Natural killer cell (primary cell): ENCODE results near the gene HCFC1. TPM values are rescaled to one million over a fixed set of nuclear protein-coding genes. Genes with fewer than 3 reads are reported as not detected.

Experiments
- ATAC-seq, 3 donors: fragments of 150-1000 bp in 2 of 3; fragments of 200-7000 bp in 1 of 3; cut with Tn5 transposase; 1 replicate in 1 of 3; 2 replicates in 2 of 3; pipeline ENCODE4 v1.10.0; 2021; ENCODE audit warnings: mild to moderate bottlenecking in 2 of 3, moderate library complexity in 2 of 3
- DNase-seq, 2 donors: peaks; one replicate each; pipeline versions ENCODE4 v3.0.0 to v3.0.0-alpha.2; 2013 to 2021; ENCODE audit warnings: mixed read lengths in 1 of 2
- H3K27ac ChIP-seq: one replicate; pipeline ENCODE4 v1.5.1; 2013; ENCODE audit warnings: mild to moderate bottlenecking, low read length
- H3K27me3 ChIP-seq: one replicate; pipeline ENCODE4 v1.6.1; 2013; ENCODE audit warnings: low read length; ENCODE audit not compliant: control insufficient read depth, insufficient read depth
- H3K36me3 ChIP-seq: one replicate; pipeline ENCODE4 v1.6.1; 2013; ENCODE audit warnings: low read length; ENCODE audit not compliant: control insufficient read depth, insufficient read depth
- H3K4me1 ChIP-seq: one replicate; pipeline ENCODE4 v1.6.1; 2013; ENCODE audit warnings: low read length; ENCODE audit not compliant: control insufficient read depth, insufficient read depth
- H3K4me3 ChIP-seq: one replicate; pipeline ENCODE4 v1.5.1; 2013; ENCODE audit warnings: low read length
- H3K9me3 ChIP-seq: one replicate; pipeline ENCODE4 v1.6.1; 2013; ENCODE audit warnings: low read length; ENCODE audit not compliant: control insufficient read depth, insufficient read depth
- H3K27ac Mint-ChIP-seq, 2 donors: one replicate each; pipeline ENCODE4 v1.8.0; 2022; ENCODE audit warnings: mild to moderate bottlenecking in 2 of 2, mixed read lengths in 2 of 2, moderate library complexity in 1 of 2
- H3K27me3 Mint-ChIP-seq, 2 donors: one replicate each; pipeline ENCODE4 v1.8.0; 2022; ENCODE audit warnings: low read depth in 2 of 2, mixed read lengths in 2 of 2
- H3K36me3 Mint-ChIP-seq: one replicate; pipeline ENCODE4 v1.8.0; 2022; ENCODE audit warnings: mixed read lengths
- H3K4me1 Mint-ChIP-seq, 2 donors: one replicate each; pipeline ENCODE4 v1.8.0; 2022; ENCODE audit warnings: mixed read lengths in 2 of 2
- H3K4me3 Mint-ChIP-seq: one replicate; pipeline ENCODE4 v1.8.0; 2022; ENCODE audit warnings: mild to moderate bottlenecking, moderate library complexity, mixed read lengths
- H3K9me3 Mint-ChIP-seq, 2 donors: one replicate each; pipeline ENCODE4 v1.8.0; 2022; ENCODE audit warnings: mixed read lengths in 2 of 2
- CTCF ChIP-seq: fragments of 200-600 bp; IDR thresholded peaks from one replicate; pipeline ENCODE4 v1.8.0; 2022; ENCODE audit warnings: antibody characterized with exemption
- WGBS: methylation state at CpG from one replicate; pipeline ENCODE4 v1.1.7; 2013; ENCODE audit warnings: missing lambda C conversion rate; ENCODE audit not compliant: insufficient coverage; 5-methylcytosine and 5-hydroxymethylcytosine counted together
- intact Hi-C: fragments of 100-400 bp; cut with micrococcal nuclease; formaldehyde crosslinking; loops from one replicate; pipeline ENCODE4 v1.14.2; 2022
- total RNA-seq, 4 donors: library from RNA; stranded (reverse); fragments of 120-200 nt in 1 of 4; gene quantifications; one replicate each; pipeline versions ENCODE4 v1.2.3 to v1.2.4, GENCODE V29; 2013 to 2022

The HCFC1 gene
- total RNA-seq, 3 donors from 2014 or later (not counting 1 experiment from before 2014, with no cell fraction given) = 65.2 to 76.7 (median 67.5) TPM

- Mint-ChIP-seq H3K4me3 (no peak overlapping the region), H3K36me3 (no peaks in the 10 kb centered on the region)
- TF ChIP-seq CTCF = no peak
Measured at GRCh38 chrX:153958605-153959004, 13.0 kb downstream of the HCFC1 start.

GRCh38 chrX:153957224-153957623 lies 14.4 kb downstream of the HCFC1 start:
- no peaks in the 10 kb centered on the region for H3K36me3 Mint-ChIP-seq
- intact Hi-C loops = no loop called here
- Histone ChIP-seq H3K9me3 (no peaks in the 10 kb centered on the region), H3K27me3 (no peaks in the 10 kb centered on the region), H3K4me3 (no peak overlapping the region), H3K36me3 (peaks cover 89% of the 10 kb centered on the region), H3K27ac (no peak overlapping the region), H3K4me1 (peaks cover 10% of the 10 kb centered on the region)
- no peaks in the 10 kb centered on the region for H3K4me1 Mint-ChIP-seq
- ATAC-seq (no peak), DNase-seq (no peak)
- WGBS = 89% methylated on average over 17 of the region's 17 CpGs
- TF ChIP-seq CTCF = no peak
- no peak overlapping the region for H3K4me3 Mint-ChIP-seq
- H3K27me3 Mint-ChIP-seq = no peaks in the 10 kb centered on the region
- H3K9me3 Mint-ChIP-seq = no peaks in the 10 kb centered on the region
- H3K27ac Mint-ChIP-seq = no peak overlapping the region

More at GRCh38 chrX:153958605-153959004, 13.0 kb downstream of the HCFC1 start:
- H3K27me3 ChIP-seq = no peaks in the 10 kb centered on the region
- intact Hi-C loops = no loop called here
- H3K36me3 ChIP-seq = peaks cover 90% of the 10 kb centered on the region
- no peaks in the 10 kb centered on the region for H3K9me3 Mint-ChIP-seq
- no peaks in the 10 kb centered on the region for H3K4me1 Mint-ChIP-seq
- 97% methylated on average over 14 of the region's 14 CpGs for WGBS
- no peak overlapping the region for H3K4me3 ChIP-seq
- H3K27ac Mint-ChIP-seq = no peak overlapping the region
- ATAC-seq (no peak), DNase-seq (no peak)
- no peaks in the 10 kb centered on the region for H3K27me3 Mint-ChIP-seq
- H3K27ac ChIP-seq = no peak overlapping the region
- H3K9me3 ChIP-seq = no peaks in the 10 kb centered on the region
- H3K4me1 ChIP-seq = peaks cover 1% of the 10 kb centered on the region

GRCh38 chrX:153956044-153956907 lies 15.3 kb downstream of the HCFC1 start:
- Histone ChIP-seq H3K4me3 (no peak overlapping the region), H3K4me1 (peaks cover 10% of the 10 kb centered on the region), H3K9me3 (no peaks in the 10 kb centered on the region), H3K27me3 (no peaks in the 10 kb centered on the region), H3K27ac (no peak overlapping the region), H3K36me3 (peaks cover 89% of the 10 kb centered on the region)
- no peak for ATAC-seq
- no peak for TF ChIP-seq CTCF
- H3K4me1 Mint-ChIP-seq = no peaks in the 10 kb centered on the region
- no peaks in the 10 kb centered on the region for H3K36me3 Mint-ChIP-seq
- H3K4me3 Mint-ChIP-seq = no peak overlapping the region
- H3K27ac Mint-ChIP-seq = no peak overlapping the region
- intact Hi-C loops = no loop called here
- H3K9me3 Mint-ChIP-seq = no peaks in the 10 kb centered on the region
- WGBS = 92% methylated on average over 35 of the region's 35 CpGs
- no peak for DNase-seq
- H3K27me3 Mint-ChIP-seq = no peaks in the 10 kb centered on the region
